ENCODE measurements around the gene COL4A6. TPM values are rescaled to one million over a fixed set of nuclear protein-coding genes. Genes with fewer than 3 reads are reported as not detected.

Gene COL4A6
- total and polyA plus RNA-seq, 2 of the 8 experiments (the other 6 are each of a cell fraction or from before 2014, with no cell fraction given): 5.9 to 11.8 TPM

GRCh38 chrX:108380222-108380621 lies 58.0 kb downstream of the COL4A6 start:
- ChIA-PET POLR2A (ENCODE audit: partially characterized antibody) (no interaction called here), CTCF (ENCODE audit: partially characterized antibody) (interaction anchor here (0.7 to 1.0 kb wide), 2 partner anchors 10 to 38 kb away, joined by 3 read pairs; no protein-coding TSS in a partner anchor)
- Histone ChIP-seq H2BK20ac (ENCODE audit: low read length) (no peak overlapping the region), H3K23ac (ENCODE audit: insufficient read length) (no peak overlapping the region), H4K5ac (ENCODE audit: insufficient read length, low read depth, low read length) (no peak overlapping the region), H4K91ac (replicated peaks; ENCODE audit: insufficient read length, low read length) (no peak overlapping the region), H3K14ac (ENCODE audit: insufficient read length) (no peak overlapping the region), H3K23me2 (ENCODE audit: low read depth, low read length) (no peaks in the 10 kb centered on the region; the same call in 1 of the 2 replicates), H2AK5ac (ENCODE audit: low read depth, low read length) (no peak overlapping the region), H2BK120ac (replicated peaks; ENCODE audit: low read depth, low read length) (no peak overlapping the region), H4K8ac (ENCODE audit: extremely low read depth, insufficient read depth, low read length) (no peak overlapping the region), H3K9me3 (ENCODE audit: insufficient read depth in 2 of 2, low read depth in 1 of 2, low read length in 1 of 2) (no peaks in the 10 kb centered on the region), H2BK12ac (ENCODE audit: low read depth, low read length) (no peak overlapping the region), H3K27me3 (replicated peaks in 1 of 4; ENCODE audit: control insufficient read depth in 3 of 4, extremely low read depth in 1 of 4, insufficient read depth in 3 of 4, low read length in 3 of 4) (no peaks in the 10 kb centered on the region), H2BK15ac (ENCODE audit: low read length) (no peak overlapping the region), H3K4me1 (replicated peaks in 1 of 4; ENCODE audit: control insufficient read depth in 3 of 4, insufficient read depth in 4 of 4, low read length in 3 of 4) (0 out of 7 replicates have a peak, but pooled peaks cover 0 to 2% (median 0%) of the 10 kb centered on the region in 4 experiments), H3K9ac (replicated peaks in 1 of 4; ENCODE audit: extremely low read depth in 1 of 4, low read depth in 3 of 4, low read length in 3 of 4) (no peak overlapping the region), H3K36me3 (ENCODE audit: control insufficient read depth in 2 of 4, insufficient read depth in 4 of 4, low read length in 3 of 4) (no peaks in the 10 kb centered on the region), H3K27ac (ENCODE audit: low read depth, low read length) (no peak overlapping the region), H3K79me1 (ENCODE audit: low read depth, low read length) (no peaks in the 10 kb centered on the region), H2BK5ac (ENCODE audit: low read depth, low read length) (no peak overlapping the region), H3K4me3 (ENCODE audit: extremely low read depth in 1 of 4, insufficient read depth in 2 of 4, low read depth in 3 of 4, low read length in 4 of 4) (no peak overlapping the region), H3K79me2 (ENCODE audit: control insufficient read depth in 1 of 2, insufficient read depth in 2 of 2, low read length in 2 of 2) (no peaks in the 10 kb centered on the region), H4K20me1 (replicated peaks in 1 of 2; ENCODE audit: control insufficient read depth in 1 of 2, insufficient read depth in 2 of 2, low read length in 2 of 2) (no peaks in the 10 kb centered on the region), H3K56ac (replicated peaks; ENCODE audit: insufficient read length, low read depth, low read length) (no peak overlapping the region), H3K18ac (ENCODE audit: extremely low read depth, low read length) (no peak overlapping the region), H3K4ac (replicated peaks; ENCODE audit: insufficient read length, low read depth, low read length) (no peak overlapping the region), H3K4me2 (ENCODE audit: insufficient read depth in 1 of 2, low read depth in 2 of 2, low read length in 2 of 2) (no peak overlapping the region), H2AFZ (ENCODE audit: low read length) (no peak overlapping the region)
- DNase-seq (ENCODE audit: low read depth in 1 of 2, low spot score in 2 of 2) (no peak), FAIRE-seq (no peak)
- WGBS, 2 experiments (ENCODE audit: extremely low coverage in 1 of 2, insufficient coverage in 1 of 2, insufficient read length in 1 of 2, insufficient replicate concordance in 2 of 2, low coverage in 1 of 2, low lambda C conversion rate in 2 of 2, missing lambda C conversion rate in 1 of 2): 90% methylated on average over 2 of the region's 2 CpGs; no CpG with 5 or more reads in 1 of the 2 experiments
- TF ChIP-seq RAD21 (IDR thresholded peaks at IDR 0.05 in 1 of 2, conservative IDR thresholded peaks at IDR 0.05 in 1 of 2; ENCODE audit: low read depth in 2 of 2, low read length in 2 of 2): no peak
- no peak for TF ChIP-seq RFX5 (IDR thresholded peaks at IDR 0.05; ENCODE audit: borderline replicate concordance, low read depth, low read length)
- TF ChIP-seq RNF2 (IDR thresholded peaks at IDR 0.05; ENCODE audit: borderline replicate concordance, low read depth, low read length, missing control alignments, poor library complexity, severe bottlenecking): no peak
- no peak for TF ChIP-seq EP300 (IDR thresholded peaks at IDR 0.05; ENCODE audit: borderline replicate concordance in 1 of 2, low read depth in 2 of 2, low read length in 2 of 2)
- no peak for TF ChIP-seq CBX5 (IDR thresholded peaks at IDR 0.05; ENCODE audit: low read depth, low read length)

Measured in H1 (cell line).